GM18868 (cell line): ENCODE data around the gene SLC22A23.

Source experiments
- ATAC-seq: cut with Tn5 transposase; IDR thresholded peaks from one replicate; pipeline ENCODE4 v1.9.1; 2021; ENCODE audit warnings: mild to moderate bottlenecking, moderate library complexity; ENCODE audit not compliant: unreplicated experiment

Gene SLC22A23

DNA sequence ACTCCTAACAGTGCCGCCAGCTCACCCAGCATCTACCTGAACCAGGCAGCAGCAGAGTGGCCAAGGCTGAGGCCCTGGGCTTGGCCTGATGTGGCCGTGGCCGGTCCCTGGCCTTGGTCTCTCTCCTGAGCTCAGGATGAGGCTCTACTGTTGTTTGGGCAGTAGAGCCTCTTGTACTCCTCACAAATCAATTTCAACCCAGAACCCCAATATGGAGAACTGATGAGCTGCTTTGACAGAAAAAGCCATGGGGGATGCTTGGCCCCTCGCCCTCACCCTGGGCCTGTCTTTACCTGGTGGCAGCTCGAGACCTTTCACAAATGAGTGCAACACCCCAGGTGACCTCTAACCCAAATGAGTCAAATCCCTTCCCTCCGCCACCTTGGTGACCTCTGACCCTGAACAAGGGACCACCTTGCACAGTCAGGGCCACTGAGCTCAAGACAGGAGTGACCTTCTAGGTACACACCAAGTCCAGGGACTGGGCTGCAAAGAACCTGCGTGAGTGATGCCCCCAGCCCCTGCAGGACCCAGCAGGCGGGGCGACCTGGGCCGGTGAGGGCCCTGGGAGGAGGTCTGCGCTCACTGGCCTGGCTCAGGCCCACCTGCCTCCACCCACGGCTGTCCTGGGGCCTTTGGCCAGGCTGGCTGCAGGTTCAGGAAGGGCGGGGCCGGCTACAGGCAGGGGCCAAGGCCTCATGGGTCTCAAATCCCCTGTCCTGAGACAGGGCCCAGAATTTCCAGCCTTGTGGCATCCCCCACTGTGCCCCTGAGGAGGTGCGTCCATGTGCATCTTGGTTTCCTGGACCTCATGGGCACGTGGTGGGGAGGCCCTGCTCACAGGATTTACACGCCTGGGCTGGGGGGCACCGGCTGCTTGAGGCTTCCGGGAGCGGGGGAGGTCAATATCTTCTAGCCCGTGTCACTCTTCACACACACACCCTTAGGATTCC is 167.9 kb downstream of the SLC22A23 start:
- no peak for ATAC-seq

DNA sequence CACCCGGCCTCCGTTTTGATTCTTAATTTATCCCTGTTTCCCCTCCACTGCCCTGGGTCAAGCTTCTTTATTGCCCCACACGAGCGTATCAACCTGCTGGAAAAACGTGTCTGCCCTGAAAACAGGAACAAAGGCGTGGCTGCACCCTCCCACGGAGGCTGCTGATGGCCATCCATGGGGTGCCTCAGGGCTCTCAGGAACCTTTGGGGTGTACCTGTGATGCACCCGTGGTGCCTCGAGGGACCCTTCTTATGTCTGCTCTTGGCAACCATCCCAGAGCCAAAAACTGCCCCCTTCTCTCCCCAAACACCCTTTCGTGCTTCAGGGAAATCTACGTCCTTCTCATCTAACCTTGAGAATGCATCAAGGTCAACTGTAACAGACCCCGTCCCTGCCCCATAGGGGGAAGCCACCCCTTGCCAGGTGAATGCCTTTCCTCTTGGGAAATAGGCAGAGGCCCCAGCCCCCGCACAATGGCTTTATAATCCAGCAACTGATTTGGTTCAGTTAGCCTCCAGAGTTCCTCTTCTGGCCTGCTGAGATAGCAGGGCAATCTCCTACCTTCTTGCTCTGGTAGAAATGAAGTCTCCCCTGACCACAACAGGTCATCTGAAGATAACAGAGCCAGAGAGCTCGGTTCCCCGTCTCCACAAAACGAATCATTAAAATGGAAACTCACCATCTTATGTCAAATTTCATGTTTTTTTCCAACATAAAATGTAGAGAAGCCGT is 168.7 kb downstream of the SLC22A23 start:
- no peak for ATAC-seq

DNA sequence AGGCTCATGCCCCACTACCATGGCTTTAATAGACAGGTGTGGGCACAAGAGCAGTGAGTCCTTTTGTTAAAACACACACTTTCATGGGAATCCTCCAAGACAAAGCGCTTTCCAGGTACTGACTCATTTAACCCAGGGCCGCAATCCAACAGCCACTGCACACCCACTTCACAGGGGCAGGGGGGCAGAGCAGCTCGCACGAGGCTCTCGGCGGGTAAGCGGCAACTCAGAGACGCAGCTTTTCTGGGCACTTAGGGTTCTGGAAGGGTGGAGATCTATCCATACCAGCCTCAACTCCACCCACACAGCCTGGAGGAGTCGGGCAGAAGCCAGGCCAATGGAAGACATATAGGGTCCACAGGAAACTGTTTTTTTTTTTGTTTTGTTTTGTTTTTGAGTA is 169.5 kb downstream of the SLC22A23 start:
- no peak for ATAC-seq

- no peak for ATAC-seq
Observed at GRCh38 chr6:3286641-3287171, 170.1 kb downstream of the SLC22A23 start.

DNA sequence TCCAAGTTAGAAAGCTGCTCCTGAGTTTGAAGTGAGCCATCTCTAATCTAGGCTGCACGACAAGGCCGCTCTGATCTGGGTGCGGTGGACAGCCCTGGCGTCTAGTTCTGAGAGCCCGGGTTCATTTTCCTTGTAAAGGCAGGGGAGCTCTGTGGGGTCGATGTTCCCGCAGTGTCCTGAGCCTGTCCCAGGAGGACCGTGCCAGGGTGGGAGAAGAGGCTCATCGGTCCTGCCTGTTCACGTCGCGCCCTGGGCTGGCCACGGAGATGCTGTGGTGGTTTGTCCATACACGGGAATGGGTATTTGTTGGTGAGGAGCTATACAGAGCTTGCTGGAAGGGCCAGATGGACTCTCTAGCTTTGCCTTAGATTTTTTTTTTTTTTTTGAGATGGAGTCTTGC is 171.1 kb downstream of the SLC22A23 start:
- no peak for ATAC-seq

GRCh38 chr6:3285049-3285639 is 171.7 kb downstream of the SLC22A23 start:
- ATAC-seq: no peak

GRCh38 chr6:3284436-3284876 is 172.4 kb downstream of the SLC22A23 start:
- ATAC-seq: no peak

DNA sequence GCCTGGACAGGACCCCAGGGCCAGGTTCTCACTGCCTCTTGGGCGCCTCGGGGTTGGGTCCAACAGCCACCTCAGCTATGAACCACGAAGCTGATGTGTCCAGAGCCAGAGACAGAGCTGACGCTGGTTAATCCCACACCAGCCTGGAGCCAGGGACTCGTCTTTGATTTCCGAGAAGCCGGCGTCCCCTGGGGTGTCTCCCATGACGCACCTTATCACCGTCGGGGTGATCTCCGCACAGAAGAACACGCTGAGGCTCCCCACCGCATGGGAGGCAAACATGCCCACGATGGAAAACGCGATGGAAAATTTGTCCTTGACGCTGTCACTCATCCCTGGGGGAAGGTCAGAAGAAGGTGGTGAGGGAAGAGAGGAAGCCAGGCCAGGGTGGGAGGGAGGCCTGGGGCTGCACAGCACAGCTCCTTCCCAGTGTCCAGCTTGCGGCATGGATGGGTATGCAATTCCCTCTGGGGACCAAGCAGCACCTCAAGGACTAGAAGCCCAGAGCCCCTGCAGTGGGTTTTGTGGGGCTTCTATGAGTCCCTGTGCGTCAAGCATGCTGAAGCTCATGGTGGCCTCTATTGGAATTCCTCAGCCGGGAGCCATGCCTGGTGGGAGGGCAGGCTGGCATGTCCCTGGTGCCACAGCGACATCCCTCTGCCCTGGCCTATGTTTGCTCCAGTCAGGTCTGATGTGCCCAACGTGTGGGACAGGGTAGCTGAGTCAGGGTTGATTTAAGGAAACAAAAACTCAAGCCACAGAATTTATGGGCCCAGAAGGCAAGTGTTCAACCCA is 173.0 kb downstream of the SLC22A23 start:
- ATAC-seq: no peak

DNA sequence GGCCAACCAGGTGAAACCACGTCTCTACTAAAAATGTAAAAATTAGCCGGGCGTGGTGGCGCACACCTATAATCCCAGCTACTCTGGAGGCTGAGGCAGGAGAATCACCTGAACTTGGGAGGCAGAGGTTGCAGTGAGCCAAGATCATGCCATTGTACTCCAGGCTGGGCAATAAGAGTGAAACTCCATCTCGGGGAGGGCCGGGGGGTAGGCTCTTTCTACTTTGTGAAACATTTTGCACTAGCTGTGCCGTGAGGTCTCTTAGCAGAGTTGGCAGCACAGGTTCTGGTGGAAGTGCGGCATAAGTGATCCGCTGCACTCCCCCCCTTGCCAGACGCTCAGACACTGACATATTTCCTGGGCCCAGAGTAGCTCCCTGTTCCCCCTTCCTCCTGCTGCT is 173.6 kb downstream of the SLC22A23 start:
- ATAC-seq: no peak

GRCh38 chr6:3282476-3283236 is 174.2 kb downstream of the SLC22A23 start:
- ATAC-seq: no peak

DNA sequence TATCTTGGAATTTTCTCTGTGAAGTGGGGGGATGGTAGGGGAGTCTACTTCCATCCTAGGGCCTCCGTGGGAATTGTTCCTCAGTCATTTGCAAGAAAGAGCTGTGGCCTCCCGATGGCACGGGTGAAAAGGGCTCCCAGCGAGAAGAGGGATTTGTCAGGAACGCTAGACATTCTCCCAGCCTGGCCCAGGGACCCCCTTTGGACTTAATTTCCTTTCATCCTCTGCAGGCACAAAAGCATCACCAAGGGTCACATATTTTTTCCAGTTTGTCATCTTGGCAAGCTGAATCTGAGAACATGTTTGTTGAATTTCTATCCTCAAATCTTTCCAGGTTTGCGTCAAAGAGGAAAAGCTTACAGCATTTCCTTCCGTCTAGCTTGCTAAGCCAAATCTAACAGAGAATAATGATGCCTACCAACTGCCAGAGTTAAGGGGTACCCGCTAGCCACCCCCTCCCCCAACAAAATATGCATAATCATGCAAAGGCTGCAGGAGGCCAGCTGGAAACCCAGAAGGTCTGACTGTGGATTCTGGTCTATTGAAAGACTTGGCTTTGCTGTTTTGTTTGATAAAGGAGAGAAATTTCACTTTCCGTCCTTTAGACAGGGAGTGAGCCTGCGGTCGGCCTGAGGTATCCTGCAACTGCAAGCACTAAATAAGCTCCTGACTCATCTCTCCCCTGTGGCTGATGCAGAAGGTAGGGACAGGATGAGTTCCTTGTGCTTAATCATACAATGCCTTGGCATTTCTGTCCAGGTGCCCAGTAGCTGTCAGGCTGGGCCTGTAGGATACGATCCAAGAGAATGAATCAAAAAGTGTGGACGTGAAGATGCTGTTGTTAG is 175.0 kb downstream of the SLC22A23 start:
- ATAC-seq: no peak

DNA sequence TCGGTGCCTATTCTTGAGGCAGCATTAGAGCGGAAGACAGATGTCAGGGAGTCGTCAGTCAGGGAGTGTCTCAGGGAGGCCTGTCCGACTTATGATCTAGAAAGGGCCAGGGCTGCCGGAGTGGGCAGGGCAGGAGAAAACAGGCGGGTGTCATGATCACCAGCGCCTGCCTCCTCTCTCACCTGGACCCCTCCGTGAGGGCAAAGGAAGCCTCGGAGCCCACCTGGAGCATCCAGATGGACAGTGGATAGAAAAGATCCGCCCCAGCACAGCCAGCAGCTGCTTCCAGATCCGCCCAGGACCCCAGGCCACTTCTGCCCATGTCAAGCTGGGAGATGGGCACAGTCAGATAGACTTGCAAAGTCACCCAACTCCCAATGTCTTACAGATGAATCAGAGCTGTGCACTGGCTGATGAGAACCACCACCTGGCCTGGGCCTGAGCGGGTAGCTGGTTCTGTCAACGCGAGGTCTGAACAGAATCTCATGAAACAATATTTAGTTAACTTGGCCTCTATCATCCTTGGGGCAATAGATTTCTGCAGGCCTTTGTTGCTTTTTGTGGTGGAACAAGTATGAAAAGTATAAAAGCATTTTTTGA is 175.9 kb downstream of the SLC22A23 start:
- no peak for ATAC-seq

- ATAC-seq: no peak
Observed at GRCh38 chr6:3280091-3280490, 176.8 kb downstream of the SLC22A23 start.

DNA sequence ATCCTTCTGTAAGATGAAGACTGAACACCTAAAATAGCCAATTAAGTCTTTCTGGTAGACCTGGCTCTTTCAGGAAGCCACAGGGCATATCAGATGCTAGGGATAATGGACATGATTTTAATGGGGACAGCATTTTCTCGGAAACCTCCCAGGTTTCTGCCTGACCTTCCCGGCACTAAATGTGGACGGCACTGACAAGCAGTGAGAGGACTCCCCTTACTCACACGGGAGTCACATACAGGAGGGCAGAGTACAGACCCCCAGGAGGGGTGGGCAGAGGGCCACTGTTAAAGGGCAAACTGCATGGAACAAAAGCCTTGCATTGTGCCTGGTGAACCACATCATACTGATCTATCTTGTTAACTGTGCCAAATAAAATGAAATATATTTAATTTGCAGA is 178.2 kb downstream of the SLC22A23 start:
- ATAC-seq: no peak

- ATAC-seq: no peak
Observed at GRCh38 chr6:3277851-3278416, 178.9 kb downstream of the SLC22A23 start.

DNA sequence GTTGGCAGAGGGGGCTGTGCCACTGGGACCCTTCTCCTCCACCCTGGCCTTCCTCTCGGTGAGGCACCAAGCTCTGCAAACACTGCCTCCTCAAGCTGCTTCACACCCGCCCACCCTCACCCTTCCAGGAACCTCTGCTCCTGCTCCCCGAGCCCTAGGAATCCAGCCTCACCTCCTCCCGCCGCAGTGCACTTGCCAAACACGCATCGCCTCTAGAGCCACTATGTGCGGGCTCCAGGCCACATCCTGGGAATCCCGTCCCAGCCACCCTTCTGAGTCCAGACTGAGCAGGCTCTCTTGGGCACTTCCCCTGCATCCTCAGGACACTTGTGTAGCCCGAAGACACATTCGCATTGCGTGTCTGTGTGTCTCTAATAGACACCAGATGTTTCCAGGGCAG is 179.6 kb downstream of the SLC22A23 start:
- ATAC-seq: no peak

DNA sequence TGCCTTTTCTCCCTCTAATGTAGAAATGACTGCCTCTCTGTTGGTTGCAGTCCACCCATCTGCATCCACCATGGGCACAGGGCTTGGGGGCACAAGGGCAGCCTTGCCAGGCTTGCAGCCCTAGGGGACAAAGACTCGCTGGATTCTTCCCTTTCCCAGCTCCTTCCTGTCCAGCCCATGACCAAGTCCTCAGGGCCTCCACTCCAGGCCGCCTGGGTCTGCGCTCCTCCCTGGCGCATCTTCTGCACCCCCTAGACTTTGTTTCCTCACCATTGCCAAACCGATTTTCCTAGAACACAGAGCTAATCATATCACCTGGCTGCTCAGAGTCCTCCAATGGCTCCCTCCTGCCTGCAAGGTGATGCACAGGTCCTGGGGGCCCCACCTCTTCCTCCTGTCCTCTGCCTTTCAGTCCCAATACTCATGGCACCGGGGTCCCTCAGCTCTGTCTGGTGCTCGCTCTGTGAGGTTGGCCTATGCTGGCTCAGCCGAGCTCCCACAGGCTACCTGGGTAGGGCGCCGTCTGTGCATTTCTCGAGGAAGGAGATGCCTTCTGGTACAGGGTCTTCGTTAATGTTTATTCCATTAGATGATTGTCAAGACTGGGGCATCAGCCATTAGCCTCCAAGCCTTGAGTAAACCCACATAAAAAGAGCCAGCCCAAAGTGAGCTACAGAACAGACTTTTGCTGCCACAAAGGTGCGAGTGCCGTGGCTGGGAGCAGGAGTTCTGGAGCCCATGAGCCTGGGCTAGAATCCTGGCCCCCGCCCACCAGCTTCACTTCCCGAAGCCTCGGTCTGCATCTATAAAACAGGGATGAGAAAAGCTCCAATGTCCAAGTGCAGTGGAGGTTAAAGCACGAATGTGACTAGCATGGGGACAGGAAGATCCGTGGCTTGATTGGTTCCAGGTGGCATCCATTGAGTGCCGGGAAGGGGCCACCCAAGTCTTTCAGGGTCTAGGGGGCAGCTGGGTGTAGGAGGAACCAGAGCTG is 180.4 kb downstream of the SLC22A23 start:
- ATAC-seq: no peak
